ENCODE data around the gene SOX11.

DNA sequence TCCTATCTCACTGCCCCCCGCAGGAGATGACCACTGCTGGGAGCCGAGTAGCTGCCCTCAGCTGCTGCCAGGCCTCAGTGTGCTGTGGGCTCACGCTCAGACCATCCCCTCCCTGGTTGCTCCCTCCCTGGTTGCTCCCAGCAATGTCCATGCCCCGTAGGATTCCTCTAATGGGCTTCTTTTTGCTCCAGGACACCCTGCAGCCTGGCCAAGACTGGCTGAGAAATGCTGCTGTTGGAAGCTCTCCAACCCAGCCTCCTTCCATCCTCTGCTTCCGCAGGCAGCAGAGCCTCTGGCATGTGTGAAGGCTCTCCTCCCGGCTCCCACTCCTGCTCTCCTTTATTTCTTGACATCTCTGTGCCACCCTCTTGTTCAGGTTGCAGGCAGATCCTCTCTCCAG is 48.6 kb downstream of the SOX11 start:
- TF ChIP-seq, protein P1, sequence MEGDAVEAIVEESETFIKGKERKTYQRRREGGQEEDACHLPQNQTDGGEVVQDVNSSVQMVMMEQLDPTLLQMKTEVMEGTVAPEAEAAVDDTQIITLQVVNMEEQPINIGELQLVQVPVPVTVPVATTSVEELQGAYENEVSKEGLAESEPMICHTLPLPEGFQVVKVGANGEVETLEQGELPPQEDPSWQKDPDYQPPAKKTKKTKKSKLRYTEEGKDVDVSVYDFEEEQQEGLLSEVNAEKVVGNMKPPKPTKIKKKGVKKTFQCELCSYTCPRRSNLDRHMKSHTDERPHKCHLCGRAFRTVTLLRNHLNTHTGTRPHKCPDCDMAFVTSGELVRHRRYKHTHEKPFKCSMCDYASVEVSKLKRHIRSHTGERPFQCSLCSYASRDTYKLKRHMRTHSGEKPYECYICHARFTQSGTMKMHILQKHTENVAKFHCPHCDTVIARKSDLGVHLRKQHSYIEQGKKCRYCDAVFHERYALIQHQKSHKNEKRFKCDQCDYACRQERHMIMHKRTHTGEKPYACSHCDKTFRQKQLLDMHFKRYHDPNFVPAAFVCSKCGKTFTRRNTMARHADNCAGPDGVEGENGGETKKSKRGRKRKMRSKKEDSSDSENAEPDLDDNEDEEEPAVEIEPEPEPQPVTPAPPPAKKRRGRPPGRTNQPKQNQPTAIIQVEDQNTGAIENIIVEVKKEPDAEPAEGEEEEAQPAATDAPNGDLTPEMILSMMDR (IDR thresholded peaks at IDR 0.05), result no peak
- TF ChIP-seq POLR2AphosphoS5 (IDR thresholded peaks at IDR 0.05) (no peak), POLR2A (IDR thresholded peaks at IDR 0.05) (no peak)
